Neural progenitor cell (in vitro differentiated cells): Measurements from ENCODE around the gene DOCK10.

ENCODE experiments used
- CTCF ChIP-seq: fragments of 200-600 bp; sonication (generic); IDR thresholded peaks from 2 replicates; pipeline ENCODE4 v1.5.1; 2017; ENCODE audit warnings: antibody characterized with exemption, mild to moderate bottlenecking
- EZH2 ChIP-seq: fragments of 200-600 bp; sonication (generic); IDR thresholded peaks from 2 replicates; pipeline ENCODE4 v1.6.1; 2017; ENCODE audit warnings: antibody characterized with exemption, mild to moderate bottlenecking, moderate library complexity

GRCh38 chr2:224958873-224959272, 83.4 kb downstream of the DOCK10 start:
- TF ChIP-seq CTCF = no peak
- TF ChIP-seq EZH2 = no peak
